GM23338 (cell line): ENCODE results near the gene SKP2.

ENCODE experiments used
- TF ChIP-seq, protein P1 (sequence below), 2 experiments: fragments of 200-600 bp in 1 of 2; sonication (generic) in 1 of 2; conservative IDR thresholded peaks; 2 replicates each; pipeline versions ENCODE4 v1.5.1 to v1.6.1; 2016 to 2017; ENCODE audit warnings: antibody characterized with exemption in 2 of 2, low read depth in 2 of 2, mild to moderate bottlenecking in 2 of 2, moderate library complexity in 1 of 2
- TF ChIP-seq, protein P2 (sequence below): IDR thresholded peaks from one replicate; pipeline ENCODE4 v1.6.1; 2018; ENCODE audit warnings: antibody characterized with exemption; ENCODE audit not compliant: unreplicated experiment

DNA sequence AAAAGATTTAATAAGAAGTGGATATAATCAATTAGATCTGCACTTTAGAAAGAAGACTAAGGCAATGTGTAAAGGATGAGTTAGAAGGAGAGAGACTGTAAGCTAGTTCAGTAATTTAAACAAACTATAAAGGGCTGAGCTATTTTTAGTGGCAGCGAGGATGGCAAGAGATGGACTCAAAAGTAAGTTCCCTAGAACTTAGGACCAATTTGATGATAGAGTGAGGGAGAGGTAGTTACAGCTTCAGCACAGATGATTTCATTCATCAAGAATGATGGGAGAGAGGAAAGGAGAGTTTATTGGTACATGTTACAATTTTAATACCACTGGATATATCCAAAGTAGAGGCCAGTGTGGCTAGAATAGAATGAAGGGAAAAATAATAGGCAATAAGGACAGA is 70.7 kb downstream of the SKP2 start:
- TF ChIP-seq, protein P1, sequence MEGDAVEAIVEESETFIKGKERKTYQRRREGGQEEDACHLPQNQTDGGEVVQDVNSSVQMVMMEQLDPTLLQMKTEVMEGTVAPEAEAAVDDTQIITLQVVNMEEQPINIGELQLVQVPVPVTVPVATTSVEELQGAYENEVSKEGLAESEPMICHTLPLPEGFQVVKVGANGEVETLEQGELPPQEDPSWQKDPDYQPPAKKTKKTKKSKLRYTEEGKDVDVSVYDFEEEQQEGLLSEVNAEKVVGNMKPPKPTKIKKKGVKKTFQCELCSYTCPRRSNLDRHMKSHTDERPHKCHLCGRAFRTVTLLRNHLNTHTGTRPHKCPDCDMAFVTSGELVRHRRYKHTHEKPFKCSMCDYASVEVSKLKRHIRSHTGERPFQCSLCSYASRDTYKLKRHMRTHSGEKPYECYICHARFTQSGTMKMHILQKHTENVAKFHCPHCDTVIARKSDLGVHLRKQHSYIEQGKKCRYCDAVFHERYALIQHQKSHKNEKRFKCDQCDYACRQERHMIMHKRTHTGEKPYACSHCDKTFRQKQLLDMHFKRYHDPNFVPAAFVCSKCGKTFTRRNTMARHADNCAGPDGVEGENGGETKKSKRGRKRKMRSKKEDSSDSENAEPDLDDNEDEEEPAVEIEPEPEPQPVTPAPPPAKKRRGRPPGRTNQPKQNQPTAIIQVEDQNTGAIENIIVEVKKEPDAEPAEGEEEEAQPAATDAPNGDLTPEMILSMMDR (conservative IDR thresholded peaks at IDR 0.05; ENCODE audit: low read depth in 2 of 2) = no peak
- TF ChIP-seq, protein P2, sequence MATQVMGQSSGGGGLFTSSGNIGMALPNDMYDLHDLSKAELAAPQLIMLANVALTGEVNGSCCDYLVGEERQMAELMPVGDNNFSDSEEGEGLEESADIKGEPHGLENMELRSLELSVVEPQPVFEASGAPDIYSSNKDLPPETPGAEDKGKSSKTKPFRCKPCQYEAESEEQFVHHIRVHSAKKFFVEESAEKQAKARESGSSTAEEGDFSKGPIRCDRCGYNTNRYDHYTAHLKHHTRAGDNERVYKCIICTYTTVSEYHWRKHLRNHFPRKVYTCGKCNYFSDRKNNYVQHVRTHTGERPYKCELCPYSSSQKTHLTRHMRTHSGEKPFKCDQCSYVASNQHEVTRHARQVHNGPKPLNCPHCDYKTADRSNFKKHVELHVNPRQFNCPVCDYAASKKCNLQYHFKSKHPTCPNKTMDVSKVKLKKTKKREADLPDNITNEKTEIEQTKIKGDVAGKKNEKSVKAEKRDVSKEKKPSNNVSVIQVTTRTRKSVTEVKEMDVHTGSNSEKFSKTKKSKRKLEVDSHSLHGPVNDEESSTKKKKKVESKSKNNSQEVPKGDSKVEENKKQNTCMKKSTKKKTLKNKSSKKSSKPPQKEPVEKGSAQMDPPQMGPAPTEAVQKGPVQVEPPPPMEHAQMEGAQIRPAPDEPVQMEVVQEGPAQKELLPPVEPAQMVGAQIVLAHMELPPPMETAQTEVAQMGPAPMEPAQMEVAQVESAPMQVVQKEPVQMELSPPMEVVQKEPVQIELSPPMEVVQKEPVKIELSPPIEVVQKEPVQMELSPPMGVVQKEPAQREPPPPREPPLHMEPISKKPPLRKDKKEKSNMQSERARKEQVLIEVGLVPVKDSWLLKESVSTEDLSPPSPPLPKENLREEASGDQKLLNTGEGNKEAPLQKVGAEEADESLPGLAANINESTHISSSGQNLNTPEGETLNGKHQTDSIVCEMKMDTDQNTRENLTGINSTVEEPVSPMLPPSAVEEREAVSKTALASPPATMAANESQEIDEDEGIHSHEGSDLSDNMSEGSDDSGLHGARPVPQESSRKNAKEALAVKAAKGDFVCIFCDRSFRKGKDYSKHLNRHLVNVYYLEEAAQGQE = no peak
